ENCODE results near the gene ZNF143. TPM values are rescaled to one million over a fixed set of nuclear protein-coding genes. Genes with fewer than 3 reads are reported as not detected.

ZNF143 gene
- total RNA-seq, 1 experiment from 2014 or later, result 35.8 TPM

DNA sequence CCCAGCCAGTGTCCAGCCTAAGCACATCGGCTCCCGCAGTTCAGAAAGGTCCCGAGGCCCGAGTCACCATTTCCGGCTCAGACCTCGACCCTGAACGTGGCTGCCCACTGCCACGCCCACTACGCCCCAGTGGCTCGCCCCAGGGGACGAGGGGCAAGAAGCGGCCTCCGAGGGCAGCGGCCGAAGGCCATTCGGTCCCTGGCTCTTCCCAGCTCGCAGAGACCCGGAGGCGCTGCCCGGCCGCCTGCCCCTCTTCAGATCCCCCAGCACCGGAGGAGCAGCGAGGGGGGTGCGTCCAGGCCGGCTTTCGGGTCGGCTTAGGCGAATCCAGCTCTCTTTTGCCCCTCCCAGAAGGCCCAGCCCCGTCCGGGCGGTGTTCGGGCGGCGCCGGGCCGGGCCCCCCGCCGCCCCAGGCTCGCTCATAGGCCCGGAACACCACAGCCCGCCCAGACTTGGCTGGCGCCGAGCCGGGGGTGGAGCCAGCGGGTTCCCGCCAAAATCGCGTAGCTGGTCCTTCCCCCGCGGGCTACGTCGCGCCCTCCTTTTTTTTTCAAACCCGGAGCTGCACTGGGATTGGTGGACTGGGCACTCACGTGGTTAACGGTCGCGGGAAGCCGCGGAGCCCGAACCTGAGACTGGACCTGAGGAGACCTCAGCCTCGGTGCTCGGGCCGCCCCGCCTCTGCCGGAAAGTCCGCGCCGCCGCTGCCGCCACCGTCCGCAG, 112.4 kb downstream of the ZNF143 start, which contains the start of gene WEE1 (continued):
- no peak for TF ChIP-seq EMX1 (CRISPR knock-in tag; IDR thresholded peaks at IDR 0.05)
- 0 out of 2 replicates have a peak, but pooled peaks have one; percentile 48 for TF ChIP-seq RELA (CRISPR knock-in tag; IDR thresholded peaks at IDR 0.05; ENCODE audit: borderline replicate concordance)
- TF ChIP-seq, protein P1, sequence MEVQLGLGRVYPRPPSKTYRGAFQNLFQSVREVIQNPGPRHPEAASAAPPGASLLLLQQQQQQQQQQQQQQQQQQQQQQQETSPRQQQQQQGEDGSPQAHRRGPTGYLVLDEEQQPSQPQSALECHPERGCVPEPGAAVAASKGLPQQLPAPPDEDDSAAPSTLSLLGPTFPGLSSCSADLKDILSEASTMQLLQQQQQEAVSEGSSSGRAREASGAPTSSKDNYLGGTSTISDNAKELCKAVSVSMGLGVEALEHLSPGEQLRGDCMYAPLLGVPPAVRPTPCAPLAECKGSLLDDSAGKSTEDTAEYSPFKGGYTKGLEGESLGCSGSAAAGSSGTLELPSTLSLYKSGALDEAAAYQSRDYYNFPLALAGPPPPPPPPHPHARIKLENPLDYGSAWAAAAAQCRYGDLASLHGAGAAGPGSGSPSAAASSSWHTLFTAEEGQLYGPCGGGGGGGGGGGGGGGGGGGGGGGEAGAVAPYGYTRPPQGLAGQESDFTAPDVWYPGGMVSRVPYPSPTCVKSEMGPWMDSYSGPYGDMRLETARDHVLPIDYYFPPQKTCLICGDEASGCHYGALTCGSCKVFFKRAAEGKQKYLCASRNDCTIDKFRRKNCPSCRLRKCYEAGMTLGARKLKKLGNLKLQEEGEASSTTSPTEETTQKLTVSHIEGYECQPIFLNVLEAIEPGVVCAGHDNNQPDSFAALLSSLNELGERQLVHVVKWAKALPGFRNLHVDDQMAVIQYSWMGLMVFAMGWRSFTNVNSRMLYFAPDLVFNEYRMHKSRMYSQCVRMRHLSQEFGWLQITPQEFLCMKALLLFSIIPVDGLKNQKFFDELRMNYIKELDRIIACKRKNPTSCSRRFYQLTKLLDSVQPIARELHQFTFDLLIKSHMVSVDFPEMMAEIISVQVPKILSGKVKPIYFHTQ (CRISPR knock-in tag; IDR thresholded peaks at IDR 0.05), result no peak
- 0 out of 2 replicates have a peak, but pooled peaks have one; percentile 26 for TF ChIP-seq PREB (CRISPR knock-in tag; IDR thresholded peaks at IDR 0.05; ENCODE audit: borderline replicate concordance)
- 0 out of 2 replicates have a peak, but pooled peaks have one; percentile 62 for TF ChIP-seq GABPB1 (CRISPR knock-in tag; IDR thresholded peaks at IDR 0.05)
- peak; percentile 62 for TF ChIP-seq SP1 (CRISPR knock-in tag; conservative IDR thresholded peaks at IDR 0.05)
- TF ChIP-seq PRRX2 (CRISPR knock-in tag; IDR thresholded peaks at IDR 0.05), result no peak
- peak; percentile 79 for TF ChIP-seq CREB1 (CRISPR knock-in tag; IDR thresholded peaks at IDR 0.05)
- TF ChIP-seq ZNF423 (CRISPR knock-in tag; IDR thresholded peaks at IDR 0.05), result peak; percentile 71
- TF ChIP-seq, protein P2, sequence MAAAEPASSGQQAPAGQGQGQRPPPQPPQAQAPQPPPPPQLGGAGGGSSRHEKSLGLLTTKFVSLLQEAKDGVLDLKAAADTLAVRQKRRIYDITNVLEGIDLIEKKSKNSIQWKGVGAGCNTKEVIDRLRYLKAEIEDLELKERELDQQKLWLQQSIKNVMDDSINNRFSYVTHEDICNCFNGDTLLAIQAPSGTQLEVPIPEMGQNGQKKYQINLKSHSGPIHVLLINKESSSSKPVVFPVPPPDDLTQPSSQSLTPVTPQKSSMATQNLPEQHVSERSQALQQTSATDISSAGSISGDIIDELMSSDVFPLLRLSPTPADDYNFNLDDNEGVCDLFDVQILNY (CRISPR knock-in tag; IDR thresholded peaks at IDR 0.05), result peak; percentile 99
- TF ChIP-seq FOXP4 (CRISPR knock-in tag; IDR thresholded peaks at IDR 0.05), result 0 out of 2 replicates have a peak, but pooled peaks have one; percentile 24
- peak; percentile 77; the same call in 1 of the 2 replicates for TF ChIP-seq E2F4 (CRISPR knock-in tag; IDR thresholded peaks at IDR 0.05; ENCODE audit: borderline replicate concordance, low read depth)
- TF ChIP-seq CREM (CRISPR knock-in tag; IDR thresholded peaks at IDR 0.05), result peak; percentile 69; the same call in 1 of the 2 replicates
- peak; percentile 95 for TF ChIP-seq USF2 (CRISPR knock-in tag; IDR thresholded peaks at IDR 0.05)

All from WTC11 (cell line).